Measurements from ENCODE around the gene CHGA. TPM values are rescaled to one million over a fixed set of nuclear protein-coding genes. Genes with fewer than 3 reads are reported as not detected.
A peak's percentile ranks its signal among the peaks of the same experiment; 100 is the strongest.

Gene CHGA
- total and polyA plus RNA-seq, 11 donors, result 0.07 to 0.19 TPM; not detected in 9

DNA sequence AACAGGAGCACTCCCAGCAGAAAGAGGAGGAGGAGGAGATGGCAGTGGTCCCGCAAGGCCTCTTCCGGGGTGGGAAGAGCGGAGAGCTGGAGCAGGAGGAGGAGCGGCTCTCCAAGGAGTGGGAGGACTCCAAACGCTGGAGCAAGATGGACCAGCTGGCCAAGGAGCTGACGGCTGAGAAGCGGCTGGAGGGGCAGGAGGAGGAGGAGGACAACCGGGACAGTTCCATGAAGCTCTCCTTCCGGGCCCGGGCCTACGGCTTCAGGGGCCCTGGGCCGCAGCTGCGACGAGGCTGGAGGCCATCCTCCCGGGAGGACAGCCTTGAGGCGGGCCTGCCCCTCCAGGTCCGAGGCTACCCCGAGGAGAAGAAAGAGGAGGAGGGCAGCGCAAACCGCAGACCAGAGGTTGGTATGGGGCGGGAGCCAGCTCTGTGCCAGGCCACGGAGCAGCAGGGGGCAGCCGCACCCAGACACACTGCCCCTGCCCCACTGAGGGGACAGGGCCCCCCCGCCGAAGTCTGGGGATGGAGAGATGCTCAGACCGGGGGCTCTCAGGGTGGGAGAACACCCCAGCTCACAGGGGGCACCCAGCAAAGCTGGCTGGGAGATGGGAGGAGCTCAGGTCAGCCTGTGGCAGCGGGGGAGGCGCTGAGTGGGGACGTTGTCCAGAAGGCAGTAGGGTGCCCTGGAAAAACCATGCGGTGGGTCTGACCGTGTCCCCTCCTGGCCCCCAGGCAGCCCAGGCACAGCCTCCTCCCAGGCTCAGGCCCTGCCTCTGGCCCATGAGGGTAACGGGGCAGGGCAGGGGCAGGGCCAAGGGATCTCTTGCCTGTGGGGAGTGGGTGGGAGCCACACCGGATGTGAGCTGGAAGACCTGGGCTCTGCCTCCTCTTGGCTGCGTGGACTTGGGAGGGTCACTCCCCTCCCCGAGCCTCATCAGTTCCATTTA lies 9.8 kb downstream of the CHGA start:
- Histone ChIP-seq H3K9me3 (no peaks in the 10 kb centered on the region), H3K4me3 (no peak overlapping the region), H3K36me3 (peaks cover 0 to 13% (median 4%) of the 10 kb centered on the region in 9 donors), H3K27me3 (no peaks in the 10 kb centered on the region), H3K27ac (no peak overlapping the region), H3K4me1 (no peaks in the 10 kb centered on the region)
- DNase-seq (peak in 1 of 5 donors; percentile 37), ATAC-seq (peak in 1 of 4 donors; percentile 9)
- TF ChIP-seq, protein P1, sequence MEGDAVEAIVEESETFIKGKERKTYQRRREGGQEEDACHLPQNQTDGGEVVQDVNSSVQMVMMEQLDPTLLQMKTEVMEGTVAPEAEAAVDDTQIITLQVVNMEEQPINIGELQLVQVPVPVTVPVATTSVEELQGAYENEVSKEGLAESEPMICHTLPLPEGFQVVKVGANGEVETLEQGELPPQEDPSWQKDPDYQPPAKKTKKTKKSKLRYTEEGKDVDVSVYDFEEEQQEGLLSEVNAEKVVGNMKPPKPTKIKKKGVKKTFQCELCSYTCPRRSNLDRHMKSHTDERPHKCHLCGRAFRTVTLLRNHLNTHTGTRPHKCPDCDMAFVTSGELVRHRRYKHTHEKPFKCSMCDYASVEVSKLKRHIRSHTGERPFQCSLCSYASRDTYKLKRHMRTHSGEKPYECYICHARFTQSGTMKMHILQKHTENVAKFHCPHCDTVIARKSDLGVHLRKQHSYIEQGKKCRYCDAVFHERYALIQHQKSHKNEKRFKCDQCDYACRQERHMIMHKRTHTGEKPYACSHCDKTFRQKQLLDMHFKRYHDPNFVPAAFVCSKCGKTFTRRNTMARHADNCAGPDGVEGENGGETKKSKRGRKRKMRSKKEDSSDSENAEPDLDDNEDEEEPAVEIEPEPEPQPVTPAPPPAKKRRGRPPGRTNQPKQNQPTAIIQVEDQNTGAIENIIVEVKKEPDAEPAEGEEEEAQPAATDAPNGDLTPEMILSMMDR (IDR thresholded peaks at IDR 0.05), result no peak
- TF ChIP-seq POLR2A (IDR thresholded peaks at IDR 0.05), result no peak
- intact Hi-C loops (cut with DNase I), result no loop called here
- 76 to 81% (median 79%) methylated on average over 25 to 35 of the region's 35 CpGs for WGBS, 4 donors

DNA sequence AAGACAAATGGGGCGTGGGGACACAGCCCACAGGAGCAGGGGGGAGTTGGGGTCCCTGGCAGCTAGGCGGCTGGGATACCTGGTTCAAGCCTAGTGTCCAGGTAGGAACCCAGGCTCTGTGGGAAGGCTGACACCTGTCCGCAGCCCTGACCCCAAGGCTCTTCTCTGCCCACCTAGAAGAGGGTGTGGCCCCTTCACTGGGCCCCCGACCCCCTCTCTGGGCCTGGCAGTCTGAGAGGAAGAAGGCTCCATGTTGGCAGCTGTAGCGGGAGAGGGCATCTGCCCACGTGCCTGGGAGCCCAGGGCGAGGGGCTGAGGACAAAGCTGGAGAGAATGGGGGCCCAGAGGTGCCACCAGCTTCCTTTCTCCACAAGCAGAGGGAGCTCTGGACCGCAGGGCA lies 10.5 kb downstream of the CHGA start:
- WGBS, 4 donors, result 80 to 87% (median 83%) methylated on average over 8 of the region's 8 CpGs

DNA sequence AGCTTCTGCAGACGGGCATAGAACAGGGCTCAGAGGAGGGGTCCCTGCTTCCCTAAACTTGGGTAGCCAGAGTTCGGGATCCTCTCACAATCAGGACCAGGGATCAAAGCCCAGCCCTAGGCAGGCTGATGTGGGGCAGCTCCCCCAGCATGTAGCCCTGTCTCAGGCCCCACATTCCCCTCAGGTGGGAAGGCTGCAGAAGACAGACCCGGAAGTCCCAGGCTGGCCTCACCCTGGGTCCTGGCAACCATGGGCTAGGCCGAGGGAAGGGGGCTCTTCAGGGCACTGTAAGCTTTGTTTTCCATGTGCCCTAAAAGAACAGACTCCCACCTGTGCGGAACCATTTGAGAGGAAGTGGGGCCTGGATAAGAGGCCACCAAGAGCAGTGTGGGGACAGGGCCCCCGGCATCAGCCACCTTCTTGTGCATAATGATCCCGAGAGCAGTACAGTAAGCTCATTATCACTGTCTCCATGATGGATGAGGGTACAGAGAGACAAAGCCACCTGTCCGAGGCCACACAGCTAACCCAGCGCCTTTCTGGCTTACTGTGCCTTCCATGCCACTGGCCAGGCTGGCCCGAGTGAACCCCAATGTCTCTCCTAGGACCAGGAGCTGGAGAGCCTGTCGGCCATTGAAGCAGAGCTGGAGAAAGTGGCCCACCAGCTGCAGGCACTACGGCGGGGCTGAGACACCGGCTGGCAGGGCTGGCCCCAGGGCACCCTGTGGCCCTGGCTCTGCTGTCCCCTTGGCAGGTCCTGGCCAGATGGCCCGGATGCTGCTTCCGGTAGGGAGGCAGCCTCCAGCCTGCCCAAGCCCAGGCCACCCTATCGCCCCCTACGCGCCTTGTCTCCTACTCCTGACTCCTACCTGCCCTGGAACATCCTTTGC lies 11.5 kb downstream of the CHGA start:
- peak in 1 of 5 donors; percentile 37 for DNase-seq
- Histone ChIP-seq H3K27ac (no peak overlapping the region), H3K4me1 (peaks cover 0 to 6% (median 0%) of the 10 kb centered on the region in 12 donors), H3K9me3 (no peaks in the 10 kb centered on the region), H3K27me3 (no peaks in the 10 kb centered on the region), H3K4me3 (no peak overlapping the region), H3K36me3 (peaks cover 0 to 20% (median 4%) of the 10 kb centered on the region in 9 donors)
- no peak for ATAC-seq
- TF ChIP-seq POLR2A (IDR thresholded peaks at IDR 0.05), result no peak
- TF ChIP-seq, protein P1 (IDR thresholded peaks at IDR 0.05), result no peak
- 83 to 87% (median 85%) methylated on average over 12 to 19 of the region's 19 CpGs for WGBS, 4 donors
- intact Hi-C loops (cut with DNase I), result no loop called here

More for the DNA sequence above, 10.5 kb downstream of the CHGA start:
- H3K9me3 ChIP-seq, result no peaks in the 10 kb centered on the region
- DNase-seq (peak in 1 of 5 donors; percentile 40), ATAC-seq (no peak)
- no peak overlapping the region for H3K27ac ChIP-seq
- TF ChIP-seq, protein P1 (IDR thresholded peaks at IDR 0.05), result no peak
- no peak for TF ChIP-seq POLR2A (IDR thresholded peaks at IDR 0.05)
- no peaks in the 10 kb centered on the region for H3K27me3 ChIP-seq
- H3K36me3 ChIP-seq, result peaks cover 0 to 15% (median 4%) of the 10 kb centered on the region in 9 donors
- peaks cover 0 to 3% (median 0%) of the 10 kb centered on the region in 12 donors for H3K4me1 ChIP-seq
- H3K4me3 ChIP-seq, result no peak overlapping the region
- intact Hi-C loops (cut with DNase I), result no loop called here

Data from heart left ventricle (tissue), 16 donors.